Measurements from ENCODE around the gene SUFU.

SUFU gene

GRCh38 chr10:102641402-102641801, 137.6 kb downstream of the SUFU start:
- peaks cover 0 to 3% of the 10 kb centered on the region in 2 donors for H3K9me3 Mint-ChIP-seq
- H3K4me3 Mint-ChIP-seq = peak overlapping the region; percentile 91 to 98
- DNase-seq = no peak
- H3K27me3 Mint-ChIP-seq = no peaks in the 10 kb centered on the region
- no peak for ATAC-seq (replicated peaks)
- H3K27ac Mint-ChIP-seq = peak overlapping the region; percentile 95
- peaks cover 14 to 19% of the 10 kb centered on the region in 2 donors for H3K4me1 Mint-ChIP-seq
- H3K36me3 Mint-ChIP-seq = peaks cover 8 to 9% of the 10 kb centered on the region in 2 donors

DNA sequence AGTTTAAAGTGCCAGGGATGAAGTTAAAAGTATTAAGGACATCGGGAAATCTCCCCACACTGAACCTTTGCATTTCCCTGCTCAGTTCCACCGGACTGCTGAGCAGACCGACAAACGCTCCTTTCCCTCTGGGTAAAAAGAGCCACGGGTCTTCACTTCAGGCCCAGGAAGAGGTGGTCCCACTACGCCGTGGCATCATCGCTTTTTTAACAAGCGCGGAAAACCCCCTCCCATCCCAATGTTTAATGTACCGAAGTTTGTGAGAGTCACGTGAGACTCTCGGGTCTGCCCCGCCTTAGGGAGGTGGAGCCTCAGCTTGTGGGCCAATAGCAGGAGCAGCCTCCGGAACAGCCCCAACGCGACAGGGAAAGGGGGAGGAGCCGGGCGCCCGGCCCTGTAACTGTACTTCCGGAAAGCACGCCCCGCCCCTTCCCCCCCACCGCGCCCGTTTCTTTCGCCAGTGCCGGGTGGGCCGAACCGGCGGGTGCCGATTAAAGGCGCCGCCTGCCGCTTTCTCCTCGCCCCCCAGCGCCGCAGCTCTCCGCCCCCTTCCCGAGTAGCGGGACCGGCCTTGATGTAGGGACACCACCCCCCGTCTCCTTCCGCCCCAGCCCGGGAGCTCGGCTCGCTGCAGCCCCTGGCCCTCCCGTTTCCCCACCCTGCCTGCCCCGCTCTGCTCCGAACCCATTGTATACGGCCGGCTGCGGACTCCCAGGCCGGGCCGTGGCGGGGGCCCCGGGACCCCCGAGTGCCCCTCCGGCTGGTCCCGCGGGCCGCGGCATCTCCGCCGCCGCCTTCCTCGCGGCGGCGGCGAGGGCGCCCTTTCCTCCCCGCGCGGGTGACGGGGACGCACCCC, 138.3 kb downstream of the SUFU start:
- Mint-ChIP-seq H3K9me3 (peaks cover 0 to 3% of the 10 kb centered on the region in 2 donors), H3K4me3 (peak overlapping the region; percentile 91 to 98), H3K27ac (peak overlapping the region; percentile 95), H3K4me1 (peaks cover 17 to 26% of the 10 kb centered on the region in 2 donors), H3K27me3 (no peaks in the 10 kb centered on the region), H3K36me3 (peaks cover 11 to 14% of the 10 kb centered on the region in 2 donors)
- DNase-seq (peak; percentile 93), ATAC-seq (replicated peaks) (peak; percentile 63 to 69)

- H3K27me3 Mint-ChIP-seq = no peaks in the 10 kb centered on the region
- peak overlapping the region; percentile 89 to 98 for H3K4me3 Mint-ChIP-seq
- peaks cover 0 to 3% of the 10 kb centered on the region in 2 donors for H3K9me3 Mint-ChIP-seq
- peaks cover 21 to 33% of the 10 kb centered on the region in 2 donors for H3K4me1 Mint-ChIP-seq
- no peak for DNase-seq
- peaks cover 12 to 17% of the 10 kb centered on the region in 2 donors for H3K36me3 Mint-ChIP-seq
- no peak for ATAC-seq (replicated peaks)
- H3K27ac Mint-ChIP-seq = peak overlapping the region; percentile 92
Observed at GRCh38 chr10:102642736-102643335, 139.1 kb downstream of the SUFU start.

- DNase-seq (peak; percentile 48), ATAC-seq (replicated peaks) (no peak)
- H3K4me1 Mint-ChIP-seq = peaks cover 28 to 40% of the 10 kb centered on the region in 2 donors
- H3K4me3 Mint-ChIP-seq = peak overlapping the region; percentile 89 to 98
- H3K36me3 Mint-ChIP-seq = peaks cover 12 to 22% of the 10 kb centered on the region in 2 donors
- H3K27me3 Mint-ChIP-seq = no peaks in the 10 kb centered on the region
- H3K9me3 Mint-ChIP-seq = peaks cover 0 to 3% of the 10 kb centered on the region in 2 donors
- H3K27ac Mint-ChIP-seq = peak overlapping the region; percentile 92
Observed at GRCh38 chr10:102643336-102644065, 139.7 kb downstream of the SUFU start.

- peak in 1 of 2 donors; percentile 5 for ATAC-seq (replicated peaks)
- H3K27me3 Mint-ChIP-seq = no peaks in the 10 kb centered on the region
- DNase-seq = peak; percentile 49
- peaks cover 34 to 46% of the 10 kb centered on the region in 2 donors for H3K4me1 Mint-ChIP-seq
- peak within 1 kb of the TSS; percentile 95 to 98 for H3K4me3 Mint-ChIP-seq
- peak within 1 kb of the TSS; percentile 97 for H3K27ac Mint-ChIP-seq
- H3K36me3 Mint-ChIP-seq = peaks cover 16 to 27% of the 10 kb centered on the region in 2 donors
- peaks cover 0 to 3% of the 10 kb centered on the region in 2 donors for H3K9me3 Mint-ChIP-seq
Observed at GRCh38 chr10:102644066-102644645, 140.4 kb downstream of the SUFU start, which contains the start of gene TRIM8. Gene TRIM8 (plus strand): TSS chr10:102644479. CDS start chr10:102644618, 139 bp downstream.

DNA sequence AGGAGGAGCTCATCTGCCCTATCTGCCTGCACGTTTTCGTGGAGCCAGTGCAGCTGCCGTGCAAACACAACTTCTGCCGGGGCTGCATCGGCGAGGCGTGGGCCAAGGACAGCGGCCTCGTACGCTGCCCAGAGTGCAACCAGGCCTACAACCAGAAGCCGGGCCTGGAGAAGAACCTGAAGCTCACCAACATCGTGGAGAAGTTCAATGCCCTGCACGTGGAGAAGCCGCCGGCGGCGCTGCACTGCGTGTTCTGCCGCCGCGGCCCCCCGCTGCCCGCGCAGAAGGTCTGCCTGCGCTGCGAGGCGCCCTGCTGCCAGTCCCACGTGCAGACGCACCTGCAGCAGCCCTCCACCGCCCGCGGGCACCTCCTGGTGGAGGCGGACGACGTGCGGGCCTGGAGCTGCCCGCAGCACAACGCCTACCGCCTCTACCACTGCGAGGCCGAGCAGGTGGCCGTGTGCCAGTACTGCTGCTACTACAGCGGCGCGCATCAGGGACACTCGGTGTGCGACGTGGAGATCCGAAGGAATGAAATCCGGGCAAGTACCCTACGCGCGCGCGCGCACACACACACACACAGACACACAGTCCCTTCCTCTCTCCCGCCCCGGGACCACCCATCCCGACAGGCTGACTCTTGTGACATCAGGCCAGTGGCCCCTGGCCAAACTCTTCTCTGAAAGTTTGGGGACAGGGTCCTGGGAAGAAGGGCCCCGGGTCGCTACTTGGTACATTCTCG, 141.0 kb downstream of the SUFU start:
- Mint-ChIP-seq H3K9me3 (peaks cover 0 to 3% of the 10 kb centered on the region in 2 donors), H3K27me3 (no peaks in the 10 kb centered on the region), H3K4me1 (peaks cover 38 to 53% of the 10 kb centered on the region in 2 donors), H3K27ac (peak overlapping the region; percentile 97), H3K36me3 (peaks cover 16 to 28% of the 10 kb centered on the region in 2 donors), H3K4me3 (peak overlapping the region; percentile 89 to 95)
- DNase-seq (peak; percentile 79), ATAC-seq (replicated peaks) (peak; percentile 36 to 41)

DNA sequence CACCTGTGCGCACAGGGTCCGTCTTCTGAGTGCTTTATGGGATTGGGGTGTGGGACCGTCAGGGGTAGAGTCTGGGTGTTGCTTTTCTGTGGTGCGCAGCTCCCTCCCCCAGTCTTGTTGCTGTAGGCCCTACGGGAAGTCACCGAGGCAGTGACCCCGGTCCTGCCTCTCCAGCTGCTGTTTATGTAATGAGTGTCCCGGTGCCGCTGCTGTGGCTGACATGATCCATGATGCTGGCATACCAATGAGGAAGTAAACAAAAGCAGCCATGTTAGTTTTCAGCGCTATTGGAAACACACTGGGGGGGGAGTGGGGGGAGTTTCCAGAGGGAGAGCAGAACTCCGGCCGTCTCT, 141.6 kb downstream of the SUFU start:
- Mint-ChIP-seq H3K4me1 (peaks cover 44 to 58% of the 10 kb centered on the region in 2 donors), H3K9me3 (peaks cover 0 to 3% of the 10 kb centered on the region in 2 donors), H3K27me3 (no peaks in the 10 kb centered on the region), H3K27ac (peak overlapping the region; percentile 97), H3K36me3 (peaks cover 17 to 28% of the 10 kb centered on the region in 2 donors), H3K4me3 (peak overlapping the region; percentile 89 to 95)
- peak; percentile 3 for ATAC-seq (replicated peaks)
- no peak for DNase-seq

DNA sequence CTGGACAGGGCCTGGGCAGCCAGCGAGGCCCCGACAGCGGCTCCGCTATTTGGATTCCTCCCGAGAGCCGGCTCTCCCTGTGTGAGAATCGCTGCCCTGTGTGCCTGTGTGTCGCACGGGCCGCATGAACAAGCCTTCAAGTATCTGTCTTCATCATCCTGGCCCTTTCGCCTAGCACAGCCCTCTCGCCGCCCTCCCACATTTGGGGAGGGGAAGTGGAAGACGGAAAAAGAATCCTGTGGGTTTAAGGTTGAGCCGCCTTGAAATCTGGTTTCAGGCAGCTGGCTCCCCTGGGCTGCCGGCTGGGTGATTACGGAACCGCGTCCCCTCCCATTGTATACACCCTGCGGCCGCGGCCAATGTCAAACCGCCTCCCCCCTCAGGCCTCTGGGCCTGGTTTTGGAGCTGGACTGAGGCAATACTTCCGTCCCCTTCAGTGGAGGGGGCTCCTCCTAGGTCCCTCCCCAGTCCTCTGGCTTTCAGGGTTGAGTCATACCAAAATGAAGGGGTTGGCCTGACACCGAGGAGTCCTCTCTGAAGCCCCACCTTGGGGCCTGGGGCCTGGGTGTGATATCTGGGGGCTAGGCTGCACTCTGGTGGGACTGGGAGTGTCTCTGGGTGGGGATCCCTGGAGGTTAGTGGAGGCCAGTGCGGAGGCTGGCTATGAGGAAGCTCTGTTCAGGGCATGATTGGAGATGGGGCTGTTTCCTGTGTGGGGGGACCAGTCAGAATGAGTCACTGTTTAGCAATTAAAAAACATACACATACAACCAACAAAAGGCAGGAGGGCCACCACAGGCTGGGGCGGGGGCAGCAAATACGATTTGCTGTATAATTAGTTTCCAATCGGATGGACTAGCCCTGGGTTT, 142.2 kb downstream of the SUFU start:
- DNase-seq = peak; percentile 82
- peak overlapping the region; percentile 97 for H3K27ac Mint-ChIP-seq
- H3K36me3 Mint-ChIP-seq = peaks cover 19 to 31% of the 10 kb centered on the region in 2 donors
- peak overlapping the region; percentile 89 to 95 for H3K4me3 Mint-ChIP-seq
- H3K27me3 Mint-ChIP-seq = no peaks in the 10 kb centered on the region
- H3K4me1 Mint-ChIP-seq = peaks cover 50 to 65% of the 10 kb centered on the region in 2 donors
- H3K9me3 Mint-ChIP-seq = peaks cover 0 to 3% of the 10 kb centered on the region in 2 donors
- peak; percentile 38 to 45 for ATAC-seq (replicated peaks)

GRCh38 chr10:102646610-102647442, 143.1 kb downstream of the SUFU start:
- no peak for ATAC-seq (replicated peaks)
- peak overlapping the region; percentile 97 for H3K27ac Mint-ChIP-seq
- H3K36me3 Mint-ChIP-seq = peaks cover 21 to 36% of the 10 kb centered on the region in 2 donors
- no peaks in the 10 kb centered on the region for H3K9me3 Mint-ChIP-seq
- no peak for DNase-seq
- no peaks in the 10 kb centered on the region for H3K27me3 Mint-ChIP-seq
- peaks cover 57 to 67% of the 10 kb centered on the region in 2 donors for H3K4me1 Mint-ChIP-seq
- peak overlapping the region; percentile 89 to 95 for H3K4me3 Mint-ChIP-seq

DNA sequence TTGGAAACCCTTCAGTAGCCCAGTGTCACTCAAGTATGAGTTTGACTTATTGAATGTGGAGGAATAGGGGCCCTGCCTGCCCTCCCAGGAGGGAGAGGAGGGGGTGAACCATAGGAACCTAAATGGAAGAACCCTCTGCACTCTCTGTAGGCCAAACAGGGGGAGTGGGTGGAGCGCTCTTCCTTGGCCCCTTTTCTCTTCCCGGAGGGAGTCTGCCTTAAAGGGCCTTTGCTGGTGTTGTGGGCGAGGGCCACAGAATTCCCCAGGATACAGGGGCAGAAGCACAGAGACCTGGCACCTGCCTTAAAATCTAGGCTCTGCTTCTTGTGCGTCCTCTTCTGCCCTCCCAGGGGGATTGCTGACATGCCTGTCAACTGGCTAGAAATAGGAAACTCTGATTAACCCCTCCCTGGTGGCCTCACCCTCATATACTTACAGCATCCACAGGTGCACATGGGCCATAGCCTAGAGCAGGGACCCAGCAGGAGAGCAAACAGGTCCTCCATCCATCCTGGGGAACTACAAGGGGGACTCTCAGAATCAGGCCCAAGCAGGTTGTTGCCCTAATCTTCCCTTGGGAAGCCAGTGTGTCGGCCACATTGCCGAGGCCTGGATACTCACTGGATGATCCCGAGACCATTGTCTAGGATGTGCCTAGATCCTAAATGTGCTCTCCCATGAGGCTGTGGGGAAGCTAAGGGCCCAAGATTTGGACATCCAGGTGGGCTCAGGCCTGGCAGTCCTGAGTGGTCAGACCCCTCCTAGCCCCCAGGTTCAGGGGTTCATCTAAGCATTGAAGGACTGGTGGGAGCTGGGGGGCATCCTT, 143.9 kb downstream of the SUFU start:
- DNase-seq (no peak), ATAC-seq (replicated peaks) (no peak)
- H3K4me3 Mint-ChIP-seq = peak overlapping the region; percentile 89 to 95
- peaks cover 63 to 75% of the 10 kb centered on the region in 2 donors for H3K4me1 Mint-ChIP-seq
- H3K27ac Mint-ChIP-seq = peak overlapping the region; percentile 73
- H3K36me3 Mint-ChIP-seq = peaks cover 22 to 37% of the 10 kb centered on the region in 2 donors
- no peaks in the 10 kb centered on the region for H3K9me3 Mint-ChIP-seq
- no peaks in the 10 kb centered on the region for H3K27me3 Mint-ChIP-seq

- Mint-ChIP-seq H3K27me3 (no peaks in the 10 kb centered on the region), H3K4me3 (peak overlapping the region; percentile 75 to 89), H3K27ac (peak overlapping the region; percentile 42), H3K9me3 (no peaks in the 10 kb centered on the region), H3K36me3 (peaks cover 30 to 44% of the 10 kb centered on the region in 2 donors), H3K4me1 (peaks cover 71 to 82% of the 10 kb centered on the region in 2 donors)
- ATAC-seq (replicated peaks) (no peak), DNase-seq (no peak)
Observed at GRCh38 chr10:102648269-102648888, 144.6 kb downstream of the SUFU start.
